ENCODE data around the gene CHI3L1. TPM values are rescaled to one million over a fixed set of nuclear protein-coding genes. Genes with fewer than 3 reads are reported as not detected.

Gene CHI3L1
- total RNA-seq, 1 experiment from 2014 or later, result not detected

DNA sequence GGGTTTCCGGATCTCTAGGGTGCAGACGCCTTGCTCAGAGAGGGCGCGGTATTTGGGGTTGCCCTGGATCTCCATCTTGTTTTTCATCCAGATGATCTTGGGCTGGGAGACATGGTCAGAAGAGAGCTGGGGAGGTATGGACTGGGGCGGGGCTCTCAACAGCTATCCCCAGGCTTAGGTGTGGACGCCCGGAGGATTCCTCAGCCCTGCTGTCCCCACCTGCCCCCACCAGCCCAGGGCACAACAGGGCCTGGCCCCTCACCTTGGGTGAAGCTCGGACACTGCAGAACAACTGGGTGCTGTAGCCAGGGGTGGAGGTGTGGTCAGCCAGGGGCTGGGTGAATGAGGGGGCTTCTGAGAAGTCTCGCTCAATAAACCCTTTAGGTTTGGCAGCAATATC is 17.5 kb downstream of the CHI3L1 start:
- ChIA-PET POLR2A (ENCODE audit: low non-redundant PET) (no interaction called here), CTCF (no interaction called here)
- TF ChIP-seq EZH2 (IDR thresholded peaks at IDR 0.05; ENCODE audit: borderline replicate concordance, low read depth, low read length, poor library complexity, severe bottlenecking), result no peak
- TF ChIP-seq, protein P1, sequence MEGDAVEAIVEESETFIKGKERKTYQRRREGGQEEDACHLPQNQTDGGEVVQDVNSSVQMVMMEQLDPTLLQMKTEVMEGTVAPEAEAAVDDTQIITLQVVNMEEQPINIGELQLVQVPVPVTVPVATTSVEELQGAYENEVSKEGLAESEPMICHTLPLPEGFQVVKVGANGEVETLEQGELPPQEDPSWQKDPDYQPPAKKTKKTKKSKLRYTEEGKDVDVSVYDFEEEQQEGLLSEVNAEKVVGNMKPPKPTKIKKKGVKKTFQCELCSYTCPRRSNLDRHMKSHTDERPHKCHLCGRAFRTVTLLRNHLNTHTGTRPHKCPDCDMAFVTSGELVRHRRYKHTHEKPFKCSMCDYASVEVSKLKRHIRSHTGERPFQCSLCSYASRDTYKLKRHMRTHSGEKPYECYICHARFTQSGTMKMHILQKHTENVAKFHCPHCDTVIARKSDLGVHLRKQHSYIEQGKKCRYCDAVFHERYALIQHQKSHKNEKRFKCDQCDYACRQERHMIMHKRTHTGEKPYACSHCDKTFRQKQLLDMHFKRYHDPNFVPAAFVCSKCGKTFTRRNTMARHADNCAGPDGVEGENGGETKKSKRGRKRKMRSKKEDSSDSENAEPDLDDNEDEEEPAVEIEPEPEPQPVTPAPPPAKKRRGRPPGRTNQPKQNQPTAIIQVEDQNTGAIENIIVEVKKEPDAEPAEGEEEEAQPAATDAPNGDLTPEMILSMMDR (conservative IDR thresholded peaks at IDR 0.05; ENCODE audit: low read depth, low read length), result no peak
- no peak overlapping the region for H3K4me3 ChIP-seq (ENCODE audit: low read depth, low read length, poor library complexity, severe bottlenecking)
- H3K27ac ChIP-seq (ENCODE audit: low read depth, low read length, poor library complexity, severe bottlenecking), result no peak overlapping the region
- H3K36me3 ChIP-seq (ENCODE audit: insufficient read depth, low read length, poor library complexity, severe bottlenecking), result no peaks in the 10 kb centered on the region
- H3K4me1 ChIP-seq (ENCODE audit: insufficient read depth, low read length, poor library complexity, severe bottlenecking), result peaks cover 5% of the 10 kb centered on the region
- no peaks in the 10 kb centered on the region for H3K9me3 ChIP-seq (ENCODE audit: low read depth, low read length, poor library complexity, severe bottlenecking)
- peaks cover 5% of the 10 kb centered on the region for H3K27me3 ChIP-seq (replicated peaks; ENCODE audit: insufficient read depth, low read depth, low read length, poor library complexity)
- BruUV-seq (replicated peaks), result no TSS peak
- DNase-seq (ENCODE audit: low spot score), result no peak
- intact Hi-C loops (cut with micrococcal nuclease; ENCODE audit: unreplicated experiment), result no loop called here

DNA sequence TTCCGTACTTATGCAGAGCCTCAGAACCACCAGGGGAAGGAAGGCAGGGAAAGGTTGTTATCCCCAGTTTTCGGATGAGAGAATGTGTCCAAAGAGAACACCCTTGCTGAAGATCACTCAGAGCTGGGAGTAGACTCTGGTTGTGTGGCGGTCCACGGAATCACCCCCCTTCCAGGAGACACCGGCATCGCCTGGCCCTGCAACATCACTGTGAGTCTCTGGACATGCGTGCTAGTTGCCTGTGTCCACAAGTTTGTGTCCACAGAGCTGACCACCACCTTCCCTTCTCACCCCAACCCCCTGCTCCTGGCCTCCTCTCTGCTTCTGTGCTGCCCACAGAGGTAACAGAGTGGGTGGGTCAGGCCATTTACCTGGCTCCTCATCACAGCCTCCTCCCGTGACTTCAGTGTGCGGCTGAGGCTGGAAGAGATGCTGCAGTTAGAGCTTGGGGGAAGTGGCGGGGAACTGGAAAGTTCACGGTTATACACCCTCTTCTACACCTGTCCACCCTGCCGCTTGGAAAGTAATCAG is 18.2 kb downstream of the CHI3L1 start:
- no peak overlapping the region for H3K27ac ChIP-seq (ENCODE audit: low read depth, low read length, poor library complexity, severe bottlenecking)
- TF ChIP-seq, protein P1 (conservative IDR thresholded peaks at IDR 0.05; ENCODE audit: low read depth, low read length), result no peak
- no peak for TF ChIP-seq EZH2 (IDR thresholded peaks at IDR 0.05; ENCODE audit: borderline replicate concordance, low read depth, low read length, poor library complexity, severe bottlenecking)
- ChIA-PET POLR2A (ENCODE audit: low non-redundant PET) (no interaction called here), CTCF (no interaction called here)
- H3K27me3 ChIP-seq (replicated peaks; ENCODE audit: insufficient read depth, low read depth, low read length, poor library complexity), result peaks cover 9% of the 10 kb centered on the region
- no peaks in the 10 kb centered on the region for H3K9me3 ChIP-seq (ENCODE audit: low read depth, low read length, poor library complexity, severe bottlenecking)
- intact Hi-C loops (cut with micrococcal nuclease; ENCODE audit: unreplicated experiment), result no loop called here
- DNase-seq (ENCODE audit: low spot score), result no peak
- H3K36me3 ChIP-seq (ENCODE audit: insufficient read depth, low read length, poor library complexity, severe bottlenecking), result no peaks in the 10 kb centered on the region
- BruUV-seq (replicated peaks), result no TSS peak
- H3K4me3 ChIP-seq (ENCODE audit: low read depth, low read length, poor library complexity, severe bottlenecking), result no peak overlapping the region
- no peaks in the 10 kb centered on the region for H3K4me1 ChIP-seq (ENCODE audit: insufficient read depth, low read length, poor library complexity, severe bottlenecking)

DNA sequence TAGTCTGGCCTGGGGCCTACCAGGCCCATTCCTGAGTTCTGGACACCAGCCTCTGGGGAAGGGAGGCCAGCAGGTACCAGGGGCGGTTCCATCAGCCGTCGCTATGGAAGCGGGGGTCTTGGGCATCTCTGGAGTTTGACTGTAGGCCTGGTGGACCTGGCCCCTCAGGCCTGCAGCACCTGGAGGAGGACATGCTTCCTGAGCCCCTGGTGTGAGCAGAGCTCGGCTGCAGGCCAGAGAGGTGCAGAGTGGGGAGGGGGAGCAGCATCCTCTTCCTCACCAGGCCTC is 18.6 kb downstream of the CHI3L1 start:
- no peaks in the 10 kb centered on the region for H3K9me3 ChIP-seq (ENCODE audit: low read depth, low read length, poor library complexity, severe bottlenecking)
- POLR2A ChIA-PET (ENCODE audit: low non-redundant PET), result no interaction called here
- DNase-seq (ENCODE audit: low spot score), result no peak
- no peak overlapping the region for H3K4me3 ChIP-seq (ENCODE audit: low read depth, low read length, poor library complexity, severe bottlenecking)
- no peak for TF ChIP-seq EZH2 (IDR thresholded peaks at IDR 0.05; ENCODE audit: borderline replicate concordance, low read depth, low read length, poor library complexity, severe bottlenecking)
- TF ChIP-seq, protein P1 (conservative IDR thresholded peaks at IDR 0.05; ENCODE audit: low read depth, low read length), result no peak
- H3K36me3 ChIP-seq (ENCODE audit: insufficient read depth, low read length, poor library complexity, severe bottlenecking), result no peaks in the 10 kb centered on the region
- intact Hi-C loops (cut with micrococcal nuclease; ENCODE audit: unreplicated experiment), result no loop called here
- no peak overlapping the region for H3K27ac ChIP-seq (ENCODE audit: low read depth, low read length, poor library complexity, severe bottlenecking)
- H3K27me3 ChIP-seq (replicated peaks; ENCODE audit: insufficient read depth, low read depth, low read length, poor library complexity), result peaks cover 12% of the 10 kb centered on the region
- H3K4me1 ChIP-seq (ENCODE audit: insufficient read depth, low read length, poor library complexity, severe bottlenecking), result no peaks in the 10 kb centered on the region
- BruUV-seq (replicated peaks), result no TSS peak
- CTCF ChIA-PET, result no interaction called here
